ENCODE data around the gene LCN10.
A peak's percentile ranks its signal among the peaks of the same experiment; 100 is the strongest.

Gene LCN10

GRCh38 chr9:136738960-136739359 is 3.8 kb downstream of the LCN10 start:
- no peak for DNase-seq (ENCODE audit: low read depth)

DNA sequence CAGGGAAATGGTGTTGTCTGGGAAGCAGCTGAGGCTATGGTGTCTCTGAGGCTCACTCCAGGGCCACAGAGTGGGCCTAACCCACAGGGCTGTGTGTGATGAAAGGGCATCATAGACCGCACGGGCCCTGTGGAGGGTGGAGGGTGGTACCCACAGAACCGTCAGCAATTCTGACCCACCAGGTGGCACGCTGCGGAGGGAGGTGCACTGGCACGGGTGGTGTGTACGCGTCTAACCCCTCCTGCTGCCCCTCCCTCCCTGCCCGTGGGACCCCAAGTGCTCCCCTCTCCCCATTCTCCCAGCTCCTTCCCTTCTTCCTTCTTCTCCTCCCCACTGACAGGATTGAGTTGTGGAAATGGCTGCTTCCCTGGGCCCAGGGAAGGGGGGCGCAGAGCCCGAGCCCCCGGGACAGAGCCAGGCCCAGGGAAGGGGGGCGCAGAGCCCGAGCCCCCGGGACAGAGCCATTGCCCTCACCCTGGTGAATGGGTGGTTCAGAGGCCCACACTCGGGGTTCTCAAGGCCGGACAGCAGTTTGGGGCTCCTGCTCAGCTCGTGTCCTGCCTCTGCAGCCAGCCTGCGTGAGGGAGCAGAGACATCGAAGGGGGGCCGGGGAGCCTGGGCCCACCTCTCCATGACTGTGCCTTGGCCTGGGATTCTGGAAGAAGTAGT is 6.8 kb downstream of the LCN10 start:
- no peak for DNase-seq (ENCODE audit: low read depth)

DNA sequence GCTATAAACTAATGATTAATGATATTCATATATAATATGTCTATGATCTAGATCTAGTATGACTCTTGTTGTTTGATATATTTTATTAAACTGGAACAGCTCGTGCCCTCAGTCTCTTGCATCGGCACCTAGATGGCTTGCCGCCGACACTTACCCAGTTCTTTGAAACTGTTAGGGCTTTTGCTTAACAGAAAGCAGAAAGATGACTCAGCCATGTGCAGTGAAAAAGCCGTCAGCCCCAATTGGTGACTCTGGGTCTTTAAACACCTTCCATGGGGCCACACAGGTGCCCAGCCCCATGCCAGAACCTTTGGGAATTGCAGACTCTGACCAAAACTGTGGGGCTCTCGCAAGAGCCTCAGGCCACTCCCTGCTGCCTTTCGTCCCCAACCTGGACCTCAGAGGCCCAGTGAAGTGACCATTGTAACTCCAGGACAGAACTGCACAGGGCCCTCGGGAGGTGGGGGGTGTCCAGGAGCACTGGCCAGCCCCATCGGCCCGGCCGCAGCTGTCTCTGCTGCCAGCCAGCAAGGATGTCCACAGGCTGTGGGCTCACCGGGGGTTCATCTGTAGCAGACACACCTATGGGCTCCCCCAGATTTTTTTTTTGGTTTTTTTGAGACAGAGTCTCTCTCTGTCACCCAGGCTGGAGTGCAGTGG is 7.8 kb downstream of the LCN10 start:
- DNase-seq (ENCODE audit: low read depth): no peak

- DNase-seq (ENCODE audit: low read depth): no peak
Measured at GRCh38 chr9:136733611-136734010, 9.1 kb downstream of the LCN10 start.

DNA sequence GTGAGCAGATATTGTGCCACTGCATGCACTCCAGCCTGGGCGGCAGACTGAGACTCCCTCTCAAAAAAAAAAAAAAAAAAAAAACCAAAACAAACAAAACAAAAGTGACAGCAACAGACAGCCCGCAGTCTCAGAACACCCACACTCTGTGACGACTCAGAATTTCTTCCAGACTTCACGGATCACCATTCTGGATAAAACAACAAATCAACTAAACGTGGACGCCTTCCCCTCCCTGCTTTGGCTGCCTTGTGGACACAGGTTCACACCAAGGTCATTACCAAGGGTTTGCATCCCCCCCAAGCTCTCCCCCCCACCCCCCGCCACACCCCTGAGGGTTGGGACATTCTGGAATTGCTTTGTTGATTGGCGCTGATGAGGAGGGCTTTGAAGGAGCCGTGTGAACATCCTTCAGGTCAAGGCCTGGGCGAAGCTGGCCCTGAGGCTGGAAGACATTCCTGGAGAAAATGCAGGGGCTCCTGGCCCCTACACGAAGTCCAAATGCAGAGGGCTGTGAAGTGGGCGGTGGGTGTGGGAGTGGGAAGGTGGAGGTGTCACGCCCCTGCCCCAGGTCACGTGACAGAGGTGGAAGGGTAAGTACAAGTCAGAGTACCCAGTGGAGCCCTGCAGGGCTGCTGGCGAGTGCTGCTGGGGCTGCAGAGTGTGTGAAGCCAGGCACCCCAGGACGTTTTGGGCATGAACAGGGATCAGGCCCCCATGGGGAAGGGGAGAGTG is 10.1 kb downstream of the LCN10 start:
- no peak for DNase-seq (ENCODE audit: low read depth)

DNA sequence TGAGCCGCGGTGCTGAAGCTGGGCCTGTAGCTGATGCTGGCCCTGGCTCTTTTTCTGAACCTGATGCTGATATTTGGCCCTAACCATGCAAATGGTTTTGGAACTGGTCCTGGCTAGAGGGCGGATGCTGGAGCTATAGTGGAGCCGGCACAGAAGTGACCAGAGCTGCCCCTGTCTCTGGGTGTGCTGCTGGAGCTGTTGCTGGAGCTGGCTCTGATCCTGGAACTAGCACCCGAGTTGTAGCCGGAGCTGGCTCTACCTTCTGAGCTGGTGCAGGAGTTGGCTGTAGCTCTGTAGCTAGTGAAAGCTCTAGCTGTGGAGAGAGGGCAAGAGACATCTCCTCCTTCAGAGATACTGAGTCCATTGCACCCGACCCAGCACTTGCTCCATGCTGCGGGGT is 12.8 kb downstream of the LCN10 start:
- DNase-seq (ENCODE audit: low read depth): no peak

- peak; percentile 29 for DNase-seq (ENCODE audit: low read depth)
Measured at GRCh38 chr9:136729144-136729543, 13.6 kb downstream of the LCN10 start.

GRCh38 chr9:136728548-136729123 is 14.1 kb downstream of the LCN10 start:
- peak; percentile 37 for DNase-seq (ENCODE audit: low read depth)

DNA sequence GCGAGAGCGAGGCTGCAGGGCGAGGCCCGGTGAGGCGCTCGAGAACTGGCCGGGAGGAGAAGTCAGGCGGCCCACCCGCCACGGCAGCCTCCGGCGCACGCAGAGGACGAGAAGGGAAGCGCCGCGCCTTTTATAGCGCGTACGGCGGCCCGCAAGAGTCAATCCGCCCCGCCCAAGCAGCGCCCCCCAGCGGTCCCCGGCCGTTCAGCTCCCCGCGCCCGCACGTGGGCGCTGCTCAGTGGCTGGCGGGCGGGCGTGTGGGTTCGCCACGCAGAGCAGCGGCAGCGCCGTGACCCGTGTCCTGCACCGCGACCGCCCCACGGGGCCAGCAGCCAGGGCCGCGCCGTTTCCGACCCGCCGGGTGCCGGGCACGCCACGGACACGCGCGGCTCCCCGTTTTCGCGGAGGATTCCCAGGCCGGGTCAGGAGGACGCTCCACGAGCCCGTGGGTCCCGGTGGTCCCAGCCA is 14.6 kb downstream of the LCN10 start:
- peak; percentile 92 for DNase-seq (ENCODE audit: low read depth)

- peak; percentile 53 for DNase-seq (ENCODE audit: low read depth)
Measured at GRCh38 chr9:136726631-136727191, 16.0 kb downstream of the LCN10 start.

GRCh38 chr9:136726118-136726517 is 16.6 kb downstream of the LCN10 start:
- DNase-seq (ENCODE audit: low read depth): no peak

DNA sequence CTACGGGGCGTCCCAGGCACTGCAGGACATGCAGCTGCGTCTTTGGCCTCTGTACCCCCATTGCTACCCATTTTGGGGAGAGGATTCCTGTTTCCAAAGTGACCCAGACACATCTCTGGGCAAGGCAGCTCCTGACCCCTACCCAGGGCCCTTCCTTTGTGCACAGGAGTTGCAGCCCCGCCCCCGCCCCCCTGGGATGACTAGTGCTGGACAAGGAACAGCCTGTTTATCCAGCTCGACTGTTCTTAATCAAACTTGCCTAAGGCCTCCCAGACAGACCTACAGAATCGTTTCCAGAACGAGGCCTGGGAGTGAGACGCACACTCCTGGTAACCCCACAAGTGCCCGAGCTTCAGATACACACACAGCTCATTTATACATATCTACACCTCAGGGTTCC is 17.1 kb downstream of the LCN10 start:
- DNase-seq (ENCODE audit: low read depth): peak; percentile 47

DNA sequence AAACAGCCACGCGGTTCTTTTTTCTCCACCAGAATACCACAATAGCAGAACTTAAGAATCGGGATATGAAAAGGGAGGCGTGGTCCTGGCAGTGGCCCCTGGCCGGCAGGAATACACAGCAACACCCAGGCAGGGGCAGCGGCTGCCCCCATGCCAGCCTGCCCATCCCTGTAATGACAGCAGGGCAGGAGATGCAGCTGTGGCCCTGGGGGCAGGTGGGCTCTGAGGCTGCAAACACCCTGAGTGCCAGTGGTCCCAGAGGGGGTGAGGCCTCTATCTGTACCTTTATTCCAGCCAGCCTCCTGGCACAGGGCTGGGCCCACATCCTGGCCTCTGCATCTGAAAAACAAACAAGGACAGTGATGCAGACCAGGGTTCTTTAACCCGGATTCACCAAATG is 18.0 kb downstream of the LCN10 start:
- no peak for DNase-seq (ENCODE audit: low read depth)

- no peak for DNase-seq (ENCODE audit: low read depth)
Measured at GRCh38 chr9:136723989-136724388, 18.8 kb downstream of the LCN10 start.

GRCh38 chr9:136723362-136723976 is 19.3 kb downstream of the LCN10 start:
- no peak for DNase-seq (ENCODE audit: low read depth)

DNA sequence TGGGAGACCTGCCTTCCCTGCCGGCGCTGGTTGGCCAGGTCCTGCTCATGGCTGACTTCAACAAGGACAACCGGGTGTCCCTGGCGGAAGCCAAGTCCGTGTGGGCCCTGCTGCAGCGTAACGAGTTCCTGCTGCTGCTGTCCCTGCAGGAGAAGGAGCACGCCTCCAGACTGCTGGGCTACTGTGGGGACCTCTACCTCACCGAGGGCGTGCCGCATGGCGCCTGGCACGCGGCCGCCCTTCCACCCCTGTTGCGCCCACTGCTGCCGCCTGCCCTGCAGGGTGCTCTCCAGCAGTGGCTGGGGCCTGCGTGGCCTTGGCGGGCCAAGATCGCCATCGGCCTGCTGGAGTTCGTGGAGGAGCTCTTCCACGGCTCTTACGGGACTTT is 19.8 kb downstream of the LCN10 start:
- DNase-seq (ENCODE audit: low read depth): peak; percentile 14

GRCh38 chr9:136722093-136722968 is 20.4 kb downstream of the LCN10 start:
- no peak for DNase-seq (ENCODE audit: low read depth)

DNA sequence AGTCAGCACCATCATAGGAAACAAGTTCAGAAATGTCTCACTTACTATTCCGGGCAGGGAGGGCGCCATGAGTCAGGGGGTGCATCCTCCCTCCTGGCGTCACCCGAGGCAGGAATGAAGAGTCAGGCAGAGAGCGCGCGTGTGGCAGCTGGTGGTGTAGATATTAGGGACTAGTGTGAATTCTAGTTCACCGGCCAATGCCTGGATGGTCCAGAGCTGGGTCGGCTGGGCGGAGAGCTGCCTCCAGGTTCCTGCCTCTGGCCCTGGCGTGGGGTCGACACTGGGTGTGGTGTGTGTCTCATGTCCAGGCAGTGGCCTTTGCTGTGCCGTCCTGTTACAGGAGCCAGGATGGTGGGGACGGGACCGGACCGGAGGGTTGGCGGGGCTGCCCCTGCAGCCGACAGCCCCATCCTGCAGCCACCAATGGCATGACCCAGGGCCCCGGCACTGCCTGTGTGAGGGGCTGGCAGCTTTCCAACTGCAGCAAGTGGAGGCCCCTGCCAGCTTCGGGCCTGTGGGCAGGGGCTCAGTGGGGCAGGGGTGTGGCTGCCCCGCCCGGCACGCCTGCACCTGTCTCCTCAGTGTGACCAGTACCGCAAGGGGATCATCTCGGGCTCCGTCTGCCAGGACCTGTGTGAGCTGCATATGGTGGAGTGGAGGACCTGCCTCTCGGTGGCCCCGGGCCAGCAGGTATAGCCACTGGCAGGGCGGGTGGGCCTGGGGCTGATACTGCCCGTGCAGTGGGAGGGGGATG is 21.2 kb downstream of the LCN10 start:
- peak; percentile 35 for DNase-seq (ENCODE audit: low read depth)

- no peak for DNase-seq (ENCODE audit: low read depth)
Measured at GRCh38 chr9:136720898-136721338, 21.8 kb downstream of the LCN10 start.

GRCh38 chr9:136720251-136720897 is 22.4 kb downstream of the LCN10 start:
- no peak for DNase-seq (ENCODE audit: low read depth)
